ENCODE results near the gene ACTL7A. TPM values are rescaled to one million over a fixed set of nuclear protein-coding genes. Genes with fewer than 3 reads are reported as not detected.

ACTL7A gene
- total and polyA plus RNA-seq, 2 experiments from 2014 or later = not detected

DNA sequence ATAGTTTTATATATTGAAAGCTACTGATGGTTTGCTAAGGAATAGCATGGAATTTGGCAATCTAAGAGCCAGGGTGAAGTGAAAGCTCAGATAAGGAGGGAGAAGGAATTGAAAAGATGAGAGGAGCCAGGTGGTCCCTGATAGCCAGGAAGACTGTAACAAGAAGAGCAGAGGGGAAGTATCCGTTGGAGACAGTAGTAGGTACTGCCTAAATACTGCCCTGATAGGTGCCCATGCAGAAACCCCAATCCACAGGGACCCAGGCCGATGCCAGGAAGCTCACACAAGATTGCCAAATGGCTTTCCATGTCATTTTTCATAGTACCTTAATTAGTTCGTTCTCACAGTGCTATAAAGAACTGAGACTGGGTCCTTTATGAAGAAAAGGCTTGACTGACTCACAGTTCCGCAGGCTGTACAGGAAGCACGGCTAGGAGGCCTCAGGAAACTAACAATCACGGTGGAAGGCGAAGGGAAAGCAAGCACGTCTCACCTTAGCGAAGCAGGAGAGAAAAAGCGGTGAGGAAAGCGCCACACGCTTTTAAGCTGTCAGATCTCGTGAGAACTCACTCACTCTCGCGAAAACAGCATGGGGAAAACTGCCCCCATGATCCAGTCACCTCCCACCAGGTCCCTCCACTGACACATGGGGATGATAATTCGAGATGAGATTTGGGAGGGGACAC is 19.3 kb upstream of the ACTL7A start (continued):
- TF ChIP-seq, protein P1, sequence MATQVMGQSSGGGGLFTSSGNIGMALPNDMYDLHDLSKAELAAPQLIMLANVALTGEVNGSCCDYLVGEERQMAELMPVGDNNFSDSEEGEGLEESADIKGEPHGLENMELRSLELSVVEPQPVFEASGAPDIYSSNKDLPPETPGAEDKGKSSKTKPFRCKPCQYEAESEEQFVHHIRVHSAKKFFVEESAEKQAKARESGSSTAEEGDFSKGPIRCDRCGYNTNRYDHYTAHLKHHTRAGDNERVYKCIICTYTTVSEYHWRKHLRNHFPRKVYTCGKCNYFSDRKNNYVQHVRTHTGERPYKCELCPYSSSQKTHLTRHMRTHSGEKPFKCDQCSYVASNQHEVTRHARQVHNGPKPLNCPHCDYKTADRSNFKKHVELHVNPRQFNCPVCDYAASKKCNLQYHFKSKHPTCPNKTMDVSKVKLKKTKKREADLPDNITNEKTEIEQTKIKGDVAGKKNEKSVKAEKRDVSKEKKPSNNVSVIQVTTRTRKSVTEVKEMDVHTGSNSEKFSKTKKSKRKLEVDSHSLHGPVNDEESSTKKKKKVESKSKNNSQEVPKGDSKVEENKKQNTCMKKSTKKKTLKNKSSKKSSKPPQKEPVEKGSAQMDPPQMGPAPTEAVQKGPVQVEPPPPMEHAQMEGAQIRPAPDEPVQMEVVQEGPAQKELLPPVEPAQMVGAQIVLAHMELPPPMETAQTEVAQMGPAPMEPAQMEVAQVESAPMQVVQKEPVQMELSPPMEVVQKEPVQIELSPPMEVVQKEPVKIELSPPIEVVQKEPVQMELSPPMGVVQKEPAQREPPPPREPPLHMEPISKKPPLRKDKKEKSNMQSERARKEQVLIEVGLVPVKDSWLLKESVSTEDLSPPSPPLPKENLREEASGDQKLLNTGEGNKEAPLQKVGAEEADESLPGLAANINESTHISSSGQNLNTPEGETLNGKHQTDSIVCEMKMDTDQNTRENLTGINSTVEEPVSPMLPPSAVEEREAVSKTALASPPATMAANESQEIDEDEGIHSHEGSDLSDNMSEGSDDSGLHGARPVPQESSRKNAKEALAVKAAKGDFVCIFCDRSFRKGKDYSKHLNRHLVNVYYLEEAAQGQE (IDR thresholded peaks at IDR 0.05; ENCODE audit: unreplicated experiment) = no peak
- TF ChIP-seq CREB1 (CRISPR knock-in tag; IDR thresholded peaks at IDR 0.05; ENCODE audit: low read depth) = no peak
- TF ChIP-seq NANOG (IDR thresholded peaks at IDR 0.05; ENCODE audit: borderline replicate concordance) = no peak
- no peak for TF ChIP-seq JUNB (IDR thresholded peaks at IDR 0.05; ENCODE audit: unreplicated experiment)
- TF ChIP-seq, protein P2, sequence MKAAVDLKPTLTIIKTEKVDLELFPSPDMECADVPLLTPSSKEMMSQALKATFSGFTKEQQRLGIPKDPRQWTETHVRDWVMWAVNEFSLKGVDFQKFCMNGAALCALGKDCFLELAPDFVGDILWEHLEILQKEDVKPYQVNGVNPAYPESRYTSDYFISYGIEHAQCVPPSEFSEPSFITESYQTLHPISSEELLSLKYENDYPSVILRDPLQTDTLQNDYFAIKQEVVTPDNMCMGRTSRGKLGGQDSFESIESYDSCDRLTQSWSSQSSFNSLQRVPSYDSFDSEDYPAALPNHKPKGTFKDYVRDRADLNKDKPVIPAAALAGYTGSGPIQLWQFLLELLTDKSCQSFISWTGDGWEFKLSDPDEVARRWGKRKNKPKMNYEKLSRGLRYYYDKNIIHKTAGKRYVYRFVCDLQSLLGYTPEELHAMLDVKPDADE (IDR thresholded peaks at IDR 0.05) = no peak
- TF ChIP-seq STAT1 (IDR thresholded peaks at IDR 0.05; ENCODE audit: unreplicated experiment) = no peak
- TF ChIP-seq EZH2phosphoT487 (IDR thresholded peaks at IDR 0.05; ENCODE audit: unreplicated experiment) = no peak
- TF ChIP-seq POLR2AphosphoS5 (IDR thresholded peaks at IDR 0.05; ENCODE audit: low read depth) = no peak
- no peak for TF ChIP-seq ZNF114 (CRISPR knock-in tag; IDR thresholded peaks at IDR 0.05)
- TF ChIP-seq ZNF331 (CRISPR knock-in tag; IDR thresholded peaks at IDR 0.05; ENCODE audit: low read depth) = no peak

DNA sequence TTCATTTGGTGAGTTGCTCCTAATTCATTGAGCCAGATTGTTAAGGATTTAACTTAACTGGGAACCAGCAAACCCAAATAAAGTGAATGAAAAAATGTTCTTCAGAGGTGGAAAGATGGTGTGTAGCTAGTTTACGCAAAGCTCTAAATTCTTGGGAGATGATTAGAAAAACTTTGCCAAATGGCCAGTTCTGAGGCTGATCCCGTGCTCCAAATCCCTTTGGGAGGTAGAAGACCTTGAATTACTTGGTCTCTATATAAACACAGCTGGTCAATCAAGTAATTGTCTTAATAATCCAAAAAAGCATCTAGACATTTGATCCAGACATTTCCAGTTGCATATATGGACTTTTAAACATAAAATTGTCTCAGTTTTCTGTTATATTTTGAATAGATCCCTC is 17.7 kb upstream of the ACTL7A start:
- peaks cover 2% of the 10 kb centered on the region; the same call in 1 of the 3 replicates for H3K4me1 Mint-ChIP-seq
- no peaks in the 10 kb centered on the region; the same call in 2 of the 3 replicates for H3K9me3 Mint-ChIP-seq
- TF ChIP-seq CREB1 (CRISPR knock-in tag; IDR thresholded peaks at IDR 0.05; ENCODE audit: low read depth) = no peak
- TF ChIP-seq, protein P2 (IDR thresholded peaks at IDR 0.05) = no peak
- TF ChIP-seq, protein P1 (IDR thresholded peaks at IDR 0.05; ENCODE audit: unreplicated experiment) = no peak
- no peak for TF ChIP-seq ZNF114 (CRISPR knock-in tag; IDR thresholded peaks at IDR 0.05)
- TF ChIP-seq NANOG (IDR thresholded peaks at IDR 0.05; ENCODE audit: borderline replicate concordance) = no peak
- TF ChIP-seq POLR2AphosphoS5 (IDR thresholded peaks at IDR 0.05; ENCODE audit: low read depth) = no peak
- no peak for TF ChIP-seq EZH2phosphoT487 (IDR thresholded peaks at IDR 0.05; ENCODE audit: unreplicated experiment)
- TF ChIP-seq ZNF331 (CRISPR knock-in tag; IDR thresholded peaks at IDR 0.05; ENCODE audit: low read depth) = no peak
- TF ChIP-seq STAT1 (IDR thresholded peaks at IDR 0.05; ENCODE audit: unreplicated experiment) = no peak
- TF ChIP-seq, protein P3, sequence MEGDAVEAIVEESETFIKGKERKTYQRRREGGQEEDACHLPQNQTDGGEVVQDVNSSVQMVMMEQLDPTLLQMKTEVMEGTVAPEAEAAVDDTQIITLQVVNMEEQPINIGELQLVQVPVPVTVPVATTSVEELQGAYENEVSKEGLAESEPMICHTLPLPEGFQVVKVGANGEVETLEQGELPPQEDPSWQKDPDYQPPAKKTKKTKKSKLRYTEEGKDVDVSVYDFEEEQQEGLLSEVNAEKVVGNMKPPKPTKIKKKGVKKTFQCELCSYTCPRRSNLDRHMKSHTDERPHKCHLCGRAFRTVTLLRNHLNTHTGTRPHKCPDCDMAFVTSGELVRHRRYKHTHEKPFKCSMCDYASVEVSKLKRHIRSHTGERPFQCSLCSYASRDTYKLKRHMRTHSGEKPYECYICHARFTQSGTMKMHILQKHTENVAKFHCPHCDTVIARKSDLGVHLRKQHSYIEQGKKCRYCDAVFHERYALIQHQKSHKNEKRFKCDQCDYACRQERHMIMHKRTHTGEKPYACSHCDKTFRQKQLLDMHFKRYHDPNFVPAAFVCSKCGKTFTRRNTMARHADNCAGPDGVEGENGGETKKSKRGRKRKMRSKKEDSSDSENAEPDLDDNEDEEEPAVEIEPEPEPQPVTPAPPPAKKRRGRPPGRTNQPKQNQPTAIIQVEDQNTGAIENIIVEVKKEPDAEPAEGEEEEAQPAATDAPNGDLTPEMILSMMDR (conservative IDR thresholded peaks at IDR 0.05; ENCODE audit: low read depth in 2 of 2) = no peak
- TF ChIP-seq EZH2 (IDR thresholded peaks at IDR 0.05; ENCODE audit: low read depth, unreplicated experiment) = no peak

More for the DNA sequence above, 17.7 kb upstream of the ACTL7A start:
- Histone ChIP-seq H2AFZ (no peak overlapping the region), H3K4me1 (ENCODE audit: insufficient read depth) (peaks cover 3% of the 10 kb centered on the region; the same call in 1 of the 2 replicates), H3K4me3 (no peak overlapping the region), H3K27ac (ENCODE audit: low read depth) (no peak overlapping the region), H4K20me1 (replicated peaks; ENCODE audit: insufficient read depth) (no peaks in the 10 kb centered on the region), H3K36me3 (ENCODE audit: insufficient read depth) (no peaks in the 10 kb centered on the region), H3K27me3 (ENCODE audit: insufficient read depth) (no peaks in the 10 kb centered on the region), H3F3A (replicated peaks; ENCODE audit: low read depth) (no peaks in the 10 kb centered on the region), H3K9me2 (ENCODE audit: insufficient read depth) (no peaks in the 10 kb centered on the region), H3K79me2 (replicated peaks; ENCODE audit: insufficient read depth) (no peaks in the 10 kb centered on the region), H3K4me2 (no peak overlapping the region)
- no peak for DNase-seq (ENCODE audit: low spot score)
- Mint-ChIP-seq H3K36me3 (ENCODE audit: low read depth) (no peaks in the 10 kb centered on the region), H3K4me3 (no peak overlapping the region), H3K27me3 (ENCODE audit: insufficient read depth, low read depth, poor library complexity) (peaks cover 2% of the 10 kb centered on the region), H3K27ac (no peak overlapping the region)
- no peak for ATAC-seq
